ENCODE measurements around the gene RIMS1.
A peak's percentile ranks its signal among the peaks of the same experiment; 100 is the strongest.

RIMS1 gene

DNA sequence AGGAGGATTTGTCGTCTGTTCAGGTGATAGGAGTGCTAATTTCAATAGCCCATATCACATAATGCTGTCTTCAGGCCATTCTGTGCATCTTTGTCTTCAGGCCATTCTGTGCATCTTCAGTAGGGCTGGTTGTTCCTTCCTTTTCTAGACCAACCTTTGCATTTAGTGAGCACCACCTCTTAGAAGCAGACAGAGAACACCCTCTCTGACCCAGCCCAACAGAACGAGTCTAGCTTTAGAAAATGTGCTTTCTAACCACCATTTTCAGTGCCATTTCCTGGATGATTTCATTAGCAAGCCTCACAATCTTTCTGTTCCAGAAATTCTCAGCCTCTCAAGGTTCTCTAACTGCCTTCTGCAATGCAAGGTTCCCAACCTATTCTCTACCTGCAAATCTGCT, 520.2 kb downstream of the RIMS1 start:
- TF ChIP-seq CTCF (IDR thresholded peaks at IDR 0.05; ENCODE audit: low read depth, low read length) = no peak

DNA sequence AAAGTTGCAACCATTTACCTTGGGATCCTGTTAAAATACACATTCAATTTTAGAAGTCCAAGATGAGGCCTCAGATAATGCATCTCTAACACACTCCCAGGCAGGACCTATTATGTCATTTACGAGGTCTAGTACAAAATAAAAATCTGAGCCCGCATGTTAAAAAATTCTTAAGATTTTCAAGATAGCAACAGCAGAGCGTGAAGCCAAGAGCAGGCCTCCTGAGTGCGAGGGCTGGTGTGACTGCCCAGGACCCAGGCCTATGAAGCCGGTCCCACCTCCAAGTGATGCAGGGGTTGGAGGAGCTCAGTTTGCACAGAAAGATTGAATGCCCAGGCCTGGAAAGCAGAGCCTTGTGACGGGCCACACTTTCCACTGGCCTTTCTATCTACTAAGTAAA, 524.4 kb downstream of the RIMS1 start:
- Histone ChIP-seq H3K4me1 (no peaks in the 10 kb centered on the region), H3K4me3 (ENCODE audit: low read depth, low read length) (no peak overlapping the region), H3K27me3 (no peaks in the 10 kb centered on the region), H3K9me3 (no peaks in the 10 kb centered on the region), H3K36me3 (no peaks in the 10 kb centered on the region)
- no peak for TF ChIP-seq CTCF (IDR thresholded peaks at IDR 0.05; ENCODE audit: low read depth, low read length)
- DNase-seq = no peak

More for the DNA sequence above, 520.2 kb downstream of the RIMS1 start:
- H3K9me3 ChIP-seq = no peaks in the 10 kb centered on the region
- no peak overlapping the region for H3K4me3 ChIP-seq (ENCODE audit: low read depth, low read length)
- no peak for DNase-seq
- no peaks in the 10 kb centered on the region for H3K27me3 ChIP-seq
- no peaks in the 10 kb centered on the region for H3K36me3 ChIP-seq
- no peaks in the 10 kb centered on the region for H3K4me1 ChIP-seq

DNA sequence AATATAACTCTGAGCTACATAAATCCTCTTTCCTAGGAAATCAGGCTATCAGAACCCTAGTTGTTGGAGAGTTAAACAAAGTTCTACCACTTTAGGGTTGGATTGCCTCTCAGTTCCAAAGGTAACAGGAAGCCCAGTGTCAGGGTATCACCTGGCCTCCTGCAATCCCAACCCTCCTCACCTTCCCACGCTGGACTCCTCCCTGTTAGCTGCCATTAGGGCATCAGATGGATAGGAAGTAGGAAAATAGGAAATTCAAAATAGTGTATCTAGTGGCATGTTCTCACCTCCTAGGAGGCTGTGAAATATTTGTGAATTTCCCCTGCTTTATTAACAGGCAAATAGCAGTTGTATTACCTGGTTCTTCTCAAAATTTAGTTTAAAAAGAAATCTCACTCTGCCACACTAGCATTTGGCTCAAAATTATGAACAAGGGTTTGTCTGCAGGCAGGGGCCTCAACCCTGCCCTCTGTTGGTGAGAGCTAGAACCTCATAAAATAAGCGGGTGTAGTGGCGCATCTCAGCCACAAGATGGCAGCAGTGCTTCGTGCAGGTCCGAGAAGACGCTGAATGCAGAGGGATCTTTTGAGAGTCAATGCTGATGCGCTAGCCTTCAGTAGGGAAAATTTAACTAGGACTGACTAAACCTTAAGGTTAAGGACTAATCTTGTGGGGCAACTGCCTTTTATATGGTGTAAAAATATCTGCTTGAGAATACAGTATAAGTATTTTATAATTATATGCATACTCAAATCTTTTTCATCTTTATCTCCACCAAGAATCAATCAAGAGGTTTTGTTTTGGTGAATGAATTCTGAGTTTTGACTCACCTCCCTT, 525.7 kb downstream of the RIMS1 start:
- Histone ChIP-seq H3K4me3 (ENCODE audit: low read depth, low read length) (no peak overlapping the region), H3K36me3 (no peaks in the 10 kb centered on the region), H3K27me3 (no peaks in the 10 kb centered on the region), H3K9me3 (no peaks in the 10 kb centered on the region), H3K4me1 (no peaks in the 10 kb centered on the region)
- DNase-seq = peak; percentile 59
- TF ChIP-seq CTCF (IDR thresholded peaks at IDR 0.05; ENCODE audit: low read depth, low read length) = peak; percentile 100

GRCh38 chr6:72412709-72413044, 526.3 kb downstream of the RIMS1 start:
- Histone ChIP-seq H3K9me3 (no peaks in the 10 kb centered on the region), H3K4me1 (no peaks in the 10 kb centered on the region), H3K36me3 (no peaks in the 10 kb centered on the region), H3K4me3 (ENCODE audit: low read depth, low read length) (no peak overlapping the region), H3K27me3 (no peaks in the 10 kb centered on the region; the same call in 1 of the 2 replicates)
- no peak for DNase-seq
- no peak for TF ChIP-seq CTCF (IDR thresholded peaks at IDR 0.05; ENCODE audit: low read depth, low read length)

DNA sequence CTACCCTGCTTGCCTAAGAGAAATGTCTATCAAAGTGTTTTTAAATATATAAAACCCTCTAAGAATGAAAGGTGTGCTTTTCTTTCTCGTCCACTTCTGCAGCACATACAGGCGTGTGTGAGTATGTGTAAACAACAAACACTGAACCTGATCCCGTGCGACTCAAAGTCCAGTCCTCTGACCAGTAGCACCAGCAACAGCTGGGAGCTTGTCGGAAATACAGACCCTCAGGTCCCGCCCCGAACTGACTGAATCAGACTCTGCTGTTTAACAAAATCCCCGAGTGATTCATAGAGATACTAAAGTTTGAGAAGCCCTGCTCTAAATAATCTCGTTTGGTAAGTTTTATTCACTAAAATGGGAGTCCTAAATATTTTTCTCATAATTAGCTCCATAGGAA, 527.5 kb downstream of the RIMS1 start:
- H3K27me3 ChIP-seq = no peaks in the 10 kb centered on the region; the same call in 1 of the 2 replicates
- DNase-seq = no peak
- no peaks in the 10 kb centered on the region for H3K4me1 ChIP-seq
- H3K4me3 ChIP-seq (ENCODE audit: low read depth, low read length) = no peak overlapping the region
- H3K36me3 ChIP-seq = no peaks in the 10 kb centered on the region
- no peaks in the 10 kb centered on the region for H3K9me3 ChIP-seq
- TF ChIP-seq CTCF (IDR thresholded peaks at IDR 0.05; ENCODE audit: low read depth, low read length) = no peak

- no peak overlapping the region for H3K4me3 ChIP-seq (ENCODE audit: low read depth, low read length)
- no peaks in the 10 kb centered on the region for H3K9me3 ChIP-seq
- H3K27me3 ChIP-seq = no peaks in the 10 kb centered on the region; the same call in 1 of the 2 replicates
- DNase-seq = no peak
- H3K4me1 ChIP-seq = no peaks in the 10 kb centered on the region
- H3K36me3 ChIP-seq = no peaks in the 10 kb centered on the region
- TF ChIP-seq CTCF (IDR thresholded peaks at IDR 0.05; ENCODE audit: low read depth, low read length) = no peak
Measured at GRCh38 chr6:72414657-72415056, 528.3 kb downstream of the RIMS1 start.
